ENCODE data around the gene PSME3.
"Not testable (repeated sequence)": the region's sequence is repeated elsewhere in the genome, so short reads cannot be mapped to it uniquely, and the experiment has no call there.

The PSME3 gene

DNA sequence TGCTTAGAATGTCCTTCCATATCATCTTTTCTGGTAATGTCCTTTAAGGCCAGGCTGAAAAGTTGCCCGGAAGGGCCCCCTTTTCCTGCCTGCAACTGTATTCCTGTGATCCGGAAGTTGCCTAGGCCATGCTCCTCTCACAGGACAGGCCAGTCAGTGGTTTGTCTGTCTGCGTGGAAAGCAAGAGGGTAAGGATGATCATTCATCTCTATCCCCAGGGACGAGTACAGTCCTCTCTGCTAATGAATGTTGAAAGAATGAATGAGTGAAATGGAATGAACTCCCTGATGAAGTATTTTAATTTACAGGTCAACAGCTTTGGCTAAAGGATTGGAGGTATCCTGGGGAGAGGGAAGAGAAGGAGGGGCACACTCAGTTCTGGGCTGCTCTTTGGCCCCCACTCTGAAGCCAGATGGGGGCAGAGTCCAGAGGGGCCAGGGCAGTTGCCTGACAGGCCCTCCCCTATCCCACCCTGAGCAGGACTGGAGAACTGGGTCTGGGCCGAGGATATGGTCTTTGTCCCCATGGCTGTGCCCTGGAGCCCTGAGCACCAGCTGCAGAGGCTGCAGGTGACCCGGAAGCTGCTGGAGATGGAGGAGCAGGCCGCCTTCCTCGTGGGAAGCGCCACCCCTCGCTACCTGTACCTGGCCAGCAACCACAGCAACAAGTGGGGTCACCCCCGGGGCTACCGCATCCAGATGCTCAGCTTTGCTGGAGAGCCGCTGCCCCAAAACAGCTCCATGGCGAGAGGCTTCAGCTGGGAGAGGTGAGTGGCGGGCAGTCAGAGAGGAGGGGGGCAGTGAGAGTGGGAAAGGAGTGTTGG lies 21.0 kb downstream of the PSME3 start:
- in situ Hi-C loops (cut with MboI; ENCODE audit: low pct_unique_long_range_greater_than_20kb, low sequenced_read_pairs, unreplicated experiment), result no loop called here
- no peak for DNase-seq (ENCODE audit: low spot score)
- TF ChIP-seq, protein P1, sequence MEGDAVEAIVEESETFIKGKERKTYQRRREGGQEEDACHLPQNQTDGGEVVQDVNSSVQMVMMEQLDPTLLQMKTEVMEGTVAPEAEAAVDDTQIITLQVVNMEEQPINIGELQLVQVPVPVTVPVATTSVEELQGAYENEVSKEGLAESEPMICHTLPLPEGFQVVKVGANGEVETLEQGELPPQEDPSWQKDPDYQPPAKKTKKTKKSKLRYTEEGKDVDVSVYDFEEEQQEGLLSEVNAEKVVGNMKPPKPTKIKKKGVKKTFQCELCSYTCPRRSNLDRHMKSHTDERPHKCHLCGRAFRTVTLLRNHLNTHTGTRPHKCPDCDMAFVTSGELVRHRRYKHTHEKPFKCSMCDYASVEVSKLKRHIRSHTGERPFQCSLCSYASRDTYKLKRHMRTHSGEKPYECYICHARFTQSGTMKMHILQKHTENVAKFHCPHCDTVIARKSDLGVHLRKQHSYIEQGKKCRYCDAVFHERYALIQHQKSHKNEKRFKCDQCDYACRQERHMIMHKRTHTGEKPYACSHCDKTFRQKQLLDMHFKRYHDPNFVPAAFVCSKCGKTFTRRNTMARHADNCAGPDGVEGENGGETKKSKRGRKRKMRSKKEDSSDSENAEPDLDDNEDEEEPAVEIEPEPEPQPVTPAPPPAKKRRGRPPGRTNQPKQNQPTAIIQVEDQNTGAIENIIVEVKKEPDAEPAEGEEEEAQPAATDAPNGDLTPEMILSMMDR (IDR thresholded peaks at IDR 0.05; ENCODE audit: extremely low read depth, insufficient read depth, missing control alignments), result no peak

- DNase-seq (ENCODE audit: low spot score), result no peak
- TF ChIP-seq, protein P1 (IDR thresholded peaks at IDR 0.05; ENCODE audit: extremely low read depth, insufficient read depth, missing control alignments), result no peak
- in situ Hi-C loops (cut with MboI; ENCODE audit: low pct_unique_long_range_greater_than_20kb, low sequenced_read_pairs, unreplicated experiment), result no loop called here
Observed at GRCh38 chr17:42855048-42855596, 21.9 kb downstream of the PSME3 start.

GRCh38 chr17:42856093-42856492 lies 22.9 kb downstream of the PSME3 start:
- DNase-seq (ENCODE audit: low spot score); in situ Hi-C loops (cut with MboI; ENCODE audit: low pct_unique_long_range_greater_than_20kb, low sequenced_read_pairs, unreplicated experiment): not testable (repeated sequence)

- in situ Hi-C loops (cut with MboI; ENCODE audit: low pct_unique_long_range_greater_than_20kb, low sequenced_read_pairs, unreplicated experiment); DNase-seq (ENCODE audit: low spot score): not testable (repeated sequence)
Observed at GRCh38 chr17:42856516-42856915, 23.3 kb downstream of the PSME3 start.

GRCh38 chr17:42857389-42857788 lies 24.2 kb downstream of the PSME3 start:
- TF ChIP-seq, protein P1 (IDR thresholded peaks at IDR 0.05; ENCODE audit: extremely low read depth, insufficient read depth, missing control alignments), result no peak
- DNase-seq (ENCODE audit: low spot score), result no peak
- in situ Hi-C loops (cut with MboI; ENCODE audit: low pct_unique_long_range_greater_than_20kb, low sequenced_read_pairs, unreplicated experiment), result no loop called here

- TF ChIP-seq, protein P1 (IDR thresholded peaks at IDR 0.05; ENCODE audit: extremely low read depth, insufficient read depth, missing control alignments), result no peak
- no peak for DNase-seq (ENCODE audit: low spot score)
- in situ Hi-C loops (cut with MboI; ENCODE audit: low pct_unique_long_range_greater_than_20kb, low sequenced_read_pairs, unreplicated experiment), result no loop called here
Observed at GRCh38 chr17:42865638-42866094, 32.5 kb downstream of the PSME3 start.

DNA sequence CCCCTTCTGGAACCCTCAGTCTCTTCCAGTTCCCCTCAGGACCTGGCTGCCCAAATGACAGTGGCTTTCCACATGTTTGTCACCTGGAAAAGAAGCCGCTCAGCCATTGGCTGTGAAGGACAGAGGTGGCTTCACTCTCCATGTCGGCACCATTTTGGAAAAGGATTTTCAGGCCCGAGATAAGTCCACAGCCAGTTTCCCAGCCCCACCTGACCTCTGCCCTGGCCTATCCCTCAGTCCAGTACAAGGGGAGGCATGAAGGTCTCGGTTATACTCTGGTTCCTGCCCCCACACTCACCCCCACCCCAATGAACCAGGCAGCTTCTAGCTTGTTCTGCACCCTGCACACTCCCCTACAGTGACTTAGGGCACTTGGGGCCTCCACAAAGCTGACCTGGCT lies 33.0 kb downstream of the PSME3 start:
- no peak for DNase-seq (ENCODE audit: low spot score)
- in situ Hi-C loops (cut with MboI; ENCODE audit: low pct_unique_long_range_greater_than_20kb, low sequenced_read_pairs, unreplicated experiment), result no loop called here
- TF ChIP-seq, protein P1 (IDR thresholded peaks at IDR 0.05; ENCODE audit: extremely low read depth, insufficient read depth, missing control alignments), result no peak

Measured in GM13977 (cell line).